ENCODE results near the gene NXPH4. TPM values are rescaled to one million over a fixed set of nuclear protein-coding genes. Genes with fewer than 3 reads are reported as not detected.

NXPH4 gene
- total and polyA plus RNA-seq, 3 experiments from 2014 or later, result 0.22 to 0.47 TPM; not detected in 1

- Mint-ChIP-seq H3K27ac (peak overlapping the region in 1 of 8 donors; percentile 17), H3K4me3 (no peak overlapping the region), H3K36me3 (no peaks in the 10 kb centered on the region), H3K27me3 (peaks cover 3% of the 10 kb centered on the region in 2 donors), H3K9me3 (no peaks in the 10 kb centered on the region), H3K4me1 (peaks cover 0 to 2% (median 0%) of the 10 kb centered on the region in 3 donors)
- no peak for DNase-seq
- no peaks in the 10 kb centered on the region for H3K4me1 ChIP-seq (ENCODE audit: insufficient read depth, low read length)
- no peak overlapping the region for H3K27ac ChIP-seq (ENCODE audit: low read depth, low read length)
- H3K36me3 ChIP-seq (ENCODE audit: insufficient read depth, low read length), result no peaks in the 10 kb centered on the region
- CTCF ChIA-PET, result interaction anchor here (1.6 to 5.7 kb wide), 2 partner anchors 31 to 35 kb away, joined by 3 to 33 read pairs; no protein-coding TSS in a partner anchor
- H3K27me3 ChIP-seq (ENCODE audit: insufficient read depth, low read length, poor library complexity, severe bottlenecking), result no peaks in the 10 kb centered on the region
- H3K4me3 ChIP-seq (ENCODE audit: low read length), result no peak overlapping the region
- H3K9me3 ChIP-seq (ENCODE audit: low read length), result no peaks in the 10 kb centered on the region
- POLR2A ChIA-PET, result no interaction called here
These were observed 8.6 kb upstream of the NXPH4 start for GRCh38 chr12:57207731-57208630.

- Mint-ChIP-seq H3K36me3 (no peaks in the 10 kb centered on the region), H3K4me3 (no peak overlapping the region), H3K4me1 (peaks cover 6 to 9% (median 6%) of the 10 kb centered on the region in 3 donors), H3K9me3 (no peaks in the 10 kb centered on the region), H3K27ac (no peak overlapping the region), H3K27me3 (peaks cover 9 to 10% of the 10 kb centered on the region in 2 donors)
- CTCF ChIA-PET, result interaction anchor here (5.7 kb wide), 1 partner anchor 34 kb away, joined by 33 read pairs; no protein-coding TSS in a partner anchor
- Histone ChIP-seq H3K27me3 (ENCODE audit: insufficient read depth, low read length, poor library complexity, severe bottlenecking) (peaks cover 5% of the 10 kb centered on the region), H3K27ac (ENCODE audit: low read depth, low read length) (no peak overlapping the region), H3K9me3 (ENCODE audit: low read length) (no peaks in the 10 kb centered on the region), H3K4me1 (ENCODE audit: insufficient read depth, low read length) (peaks cover 5% of the 10 kb centered on the region), H3K4me3 (ENCODE audit: low read length) (no peak overlapping the region), H3K36me3 (ENCODE audit: insufficient read depth, low read length) (no peaks in the 10 kb centered on the region)
- POLR2A ChIA-PET, result no interaction called here
- no peak for DNase-seq
These were observed 7.8 kb upstream of the NXPH4 start for GRCh38 chr12:57208631-57209282.

DNA sequence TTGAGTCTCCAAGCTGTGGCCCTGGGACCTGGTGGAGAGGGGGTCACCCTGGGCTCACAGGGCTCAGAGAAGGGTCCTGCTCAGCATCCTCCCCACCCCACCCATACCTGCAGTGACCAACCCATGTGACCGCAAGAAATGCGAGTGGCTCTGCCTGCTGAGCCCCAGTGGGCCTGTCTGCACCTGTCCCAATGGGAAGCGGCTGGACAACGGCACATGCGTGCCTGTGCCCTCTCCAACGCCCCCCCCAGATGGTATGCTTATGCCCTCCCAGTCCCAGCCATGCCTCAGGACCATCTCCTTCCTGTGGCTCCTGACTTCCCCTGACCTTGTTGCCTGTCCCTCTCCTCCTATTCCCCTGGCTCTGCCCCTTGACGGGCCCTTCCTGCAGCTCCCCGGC is 6.7 kb upstream of the NXPH4 start:
- CTCF ChIA-PET, result interaction anchor here (5.7 kb wide), 1 partner anchor 33 kb away, joined by 33 read pairs; no protein-coding TSS in a partner anchor
- H3K27ac ChIP-seq (ENCODE audit: low read depth, low read length), result no peak overlapping the region
- peaks cover 16% of the 10 kb centered on the region for H3K4me1 ChIP-seq (ENCODE audit: insufficient read depth, low read length)
- peaks cover 19 to 22% of the 10 kb centered on the region in 2 donors for H3K27me3 Mint-ChIP-seq
- H3K4me1 Mint-ChIP-seq, result peaks cover 16 to 21% (median 17%) of the 10 kb centered on the region in 3 donors
- no peak for DNase-seq
- H3K27me3 ChIP-seq (ENCODE audit: insufficient read depth, low read length, poor library complexity, severe bottlenecking), result peaks cover 16% of the 10 kb centered on the region
- no peak overlapping the region for H3K4me3 ChIP-seq (ENCODE audit: low read length)
- POLR2A ChIA-PET, result no interaction called here
- H3K36me3 ChIP-seq (ENCODE audit: insufficient read depth, low read length), result no peaks in the 10 kb centered on the region
- H3K4me3 Mint-ChIP-seq, result no peak overlapping the region
- H3K36me3 Mint-ChIP-seq, result no peaks in the 10 kb centered on the region
- peaks cover 0 to 1% (median 0%) of the 10 kb centered on the region in 5 donors for H3K9me3 Mint-ChIP-seq
- no peak overlapping the region for H3K27ac Mint-ChIP-seq
- no peaks in the 10 kb centered on the region for H3K9me3 ChIP-seq (ENCODE audit: low read length)

GRCh38 chr12:57210461-57210860 is 6.1 kb upstream of the NXPH4 start:
- Histone ChIP-seq H3K4me1 (ENCODE audit: insufficient read depth, low read length) (peaks cover 21% of the 10 kb centered on the region), H3K9me3 (ENCODE audit: low read length) (no peaks in the 10 kb centered on the region), H3K36me3 (ENCODE audit: insufficient read depth, low read length) (no peaks in the 10 kb centered on the region), H3K27me3 (ENCODE audit: insufficient read depth, low read length, poor library complexity, severe bottlenecking) (peaks cover 22% of the 10 kb centered on the region), H3K4me3 (ENCODE audit: low read length) (no peak overlapping the region), H3K27ac (ENCODE audit: low read depth, low read length) (no peak overlapping the region)
- Mint-ChIP-seq H3K36me3 (no peaks in the 10 kb centered on the region), H3K4me3 (no peak overlapping the region), H3K27me3 (peaks cover 24 to 27% of the 10 kb centered on the region in 2 donors), H3K9me3 (peaks cover 0 to 1% (median 0%) of the 10 kb centered on the region in 5 donors), H3K4me1 (peaks cover 19 to 26% (median 23%) of the 10 kb centered on the region in 3 donors), H3K27ac (no peak overlapping the region)
- ChIA-PET CTCF (interaction anchor here (5.7 kb wide), 1 partner anchor 32 kb away, joined by 33 read pairs; no protein-coding TSS in a partner anchor), POLR2A (no interaction called here)
- DNase-seq, result no peak

- Mint-ChIP-seq H3K27ac (no peak overlapping the region), H3K4me1 (peaks cover 25 to 33% (median 29%) of the 10 kb centered on the region in 3 donors), H3K4me3 (no peak overlapping the region), H3K27me3 (peaks cover 30 to 34% of the 10 kb centered on the region in 2 donors), H3K9me3 (peaks cover 0 to 1% (median 0%) of the 10 kb centered on the region in 5 donors), H3K36me3 (no peaks in the 10 kb centered on the region)
- H3K27ac ChIP-seq (ENCODE audit: low read depth, low read length), result no peak overlapping the region
- H3K36me3 ChIP-seq (ENCODE audit: insufficient read depth, low read length), result no peaks in the 10 kb centered on the region
- DNase-seq, result no peak
- POLR2A ChIA-PET, result no interaction called here
- peaks cover 27% of the 10 kb centered on the region for H3K4me1 ChIP-seq (ENCODE audit: insufficient read depth, low read length)
- CTCF ChIA-PET, result interaction anchor here (5.7 kb wide), 1 partner anchor 32 kb away, joined by 33 read pairs; no protein-coding TSS in a partner anchor
- no peaks in the 10 kb centered on the region for H3K9me3 ChIP-seq (ENCODE audit: low read length)
- H3K4me3 ChIP-seq (ENCODE audit: low read length), result no peak overlapping the region
- peaks cover 28% of the 10 kb centered on the region for H3K27me3 ChIP-seq (ENCODE audit: insufficient read depth, low read length, poor library complexity, severe bottlenecking)
These were observed 5.5 kb upstream of the NXPH4 start for GRCh38 chr12:57210926-57211692.

DNA sequence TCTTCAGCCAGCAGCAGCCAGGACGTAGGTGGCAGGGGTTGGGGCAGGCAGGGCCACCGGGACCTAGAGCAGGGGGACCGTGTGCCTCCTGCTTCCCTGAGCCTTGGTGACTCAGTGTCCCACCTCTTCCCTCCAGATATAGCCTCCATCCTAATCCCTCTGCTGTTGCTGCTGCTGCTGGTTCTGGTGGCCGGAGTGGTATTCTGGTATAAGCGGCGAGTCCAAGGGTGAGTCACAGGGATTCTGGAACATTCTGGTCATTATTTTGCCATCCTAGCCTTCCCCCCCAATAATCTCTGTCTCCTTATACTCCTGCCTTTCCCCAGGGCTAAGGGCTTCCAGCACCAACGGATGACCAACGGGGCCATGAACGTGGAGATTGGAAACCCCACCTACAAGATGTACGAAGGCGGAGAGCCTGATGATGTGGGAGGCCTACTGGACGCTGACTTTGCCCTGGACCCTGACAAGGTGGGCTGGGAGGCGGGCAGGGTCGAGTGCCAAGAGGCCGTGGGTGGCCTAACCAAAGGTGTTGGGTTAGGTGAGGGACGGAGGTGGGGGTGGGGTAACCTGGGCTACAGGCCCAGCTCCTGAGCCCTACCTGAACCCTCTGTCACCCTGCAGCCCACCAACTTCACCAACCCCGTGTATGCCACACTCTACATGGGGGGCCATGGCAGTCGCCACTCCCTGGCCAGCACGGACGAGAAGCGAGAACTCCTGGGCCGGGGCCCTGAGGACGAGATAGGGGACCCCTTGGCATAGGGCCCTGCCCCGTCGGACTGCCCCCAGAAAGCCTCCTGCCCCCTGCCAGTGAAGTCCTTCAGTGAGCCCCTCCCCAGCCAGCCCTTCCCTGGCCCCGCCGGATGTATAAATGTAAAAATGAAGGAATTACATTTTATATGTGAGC is 4.5 kb upstream of the NXPH4 start:
- Histone ChIP-seq H3K9me3 (ENCODE audit: low read length) (no peaks in the 10 kb centered on the region), H3K4me3 (ENCODE audit: low read length) (no peak overlapping the region), H3K36me3 (ENCODE audit: insufficient read depth, low read length) (no peaks in the 10 kb centered on the region), H3K27me3 (ENCODE audit: insufficient read depth, low read length, poor library complexity, severe bottlenecking) (peaks cover 30% of the 10 kb centered on the region), H3K27ac (ENCODE audit: low read depth, low read length) (no peak overlapping the region), H3K4me1 (ENCODE audit: insufficient read depth, low read length) (peaks cover 28% of the 10 kb centered on the region)
- ChIA-PET CTCF (interaction anchor here (1.2 to 4.7 kb wide), 3 partner anchors 13 to 31 kb away, joined by 3 to 262 read pairs (median 26); a partner anchor contains a TSS), POLR2A (no interaction called here)
- Mint-ChIP-seq H3K4me1 (peaks cover 26 to 37% (median 30%) of the 10 kb centered on the region in 3 donors), H3K27me3 (peaks cover 32 to 34% of the 10 kb centered on the region in 2 donors), H3K9me3 (peaks cover 0 to 1% (median 0%) of the 10 kb centered on the region in 5 donors), H3K4me3 (peak overlapping the region in 1 of 7 donors; percentile 32), H3K27ac (no peak overlapping the region), H3K36me3 (no peaks in the 10 kb centered on the region)
- no peak for DNase-seq

GRCh38 chr12:57212701-57213057 is 3.9 kb upstream of the NXPH4 start:
- H3K4me1 ChIP-seq (ENCODE audit: insufficient read depth, low read length), result peaks cover 34% of the 10 kb centered on the region
- ChIA-PET CTCF (interaction anchor here (0.8 to 4.7 kb wide), 13 partner anchors 11 to 576 kb away, joined by 3 to 262 read pairs (median 6); partner anchors contain the start of genes INHBE and SHMT2), POLR2A (interaction anchor here (2.0 kb wide), 1 partner anchor 26 kb away, joined by 13 read pairs; no protein-coding TSS in a partner anchor)
- Mint-ChIP-seq H3K27ac (peak overlapping the region in 1 of 8 donors; percentile 55), H3K36me3 (no peaks in the 10 kb centered on the region), H3K9me3 (peaks cover 0 to 1% (median 0%) of the 10 kb centered on the region in 5 donors), H3K4me1 (peaks cover 31 to 44% (median 36%) of the 10 kb centered on the region in 3 donors), H3K27me3 (peaks cover 38 to 41% of the 10 kb centered on the region in 2 donors), H3K4me3 (peak overlapping the region in 1 of 7 donors; percentile 32)
- no peak for DNase-seq
- no peak overlapping the region for H3K4me3 ChIP-seq (ENCODE audit: low read length)
- H3K27ac ChIP-seq (ENCODE audit: low read depth, low read length), result no peak overlapping the region
- no peaks in the 10 kb centered on the region for H3K36me3 ChIP-seq (ENCODE audit: insufficient read depth, low read length)
- H3K9me3 ChIP-seq (ENCODE audit: low read length), result no peaks in the 10 kb centered on the region
- H3K27me3 ChIP-seq (ENCODE audit: insufficient read depth, low read length, poor library complexity, severe bottlenecking), result peaks cover 37% of the 10 kb centered on the region

All from CD8-positive, alpha-beta memory T cell (primary cell).